Measurements from ENCODE around the gene FMO1.

- TF ChIP-seq, protein P1, sequence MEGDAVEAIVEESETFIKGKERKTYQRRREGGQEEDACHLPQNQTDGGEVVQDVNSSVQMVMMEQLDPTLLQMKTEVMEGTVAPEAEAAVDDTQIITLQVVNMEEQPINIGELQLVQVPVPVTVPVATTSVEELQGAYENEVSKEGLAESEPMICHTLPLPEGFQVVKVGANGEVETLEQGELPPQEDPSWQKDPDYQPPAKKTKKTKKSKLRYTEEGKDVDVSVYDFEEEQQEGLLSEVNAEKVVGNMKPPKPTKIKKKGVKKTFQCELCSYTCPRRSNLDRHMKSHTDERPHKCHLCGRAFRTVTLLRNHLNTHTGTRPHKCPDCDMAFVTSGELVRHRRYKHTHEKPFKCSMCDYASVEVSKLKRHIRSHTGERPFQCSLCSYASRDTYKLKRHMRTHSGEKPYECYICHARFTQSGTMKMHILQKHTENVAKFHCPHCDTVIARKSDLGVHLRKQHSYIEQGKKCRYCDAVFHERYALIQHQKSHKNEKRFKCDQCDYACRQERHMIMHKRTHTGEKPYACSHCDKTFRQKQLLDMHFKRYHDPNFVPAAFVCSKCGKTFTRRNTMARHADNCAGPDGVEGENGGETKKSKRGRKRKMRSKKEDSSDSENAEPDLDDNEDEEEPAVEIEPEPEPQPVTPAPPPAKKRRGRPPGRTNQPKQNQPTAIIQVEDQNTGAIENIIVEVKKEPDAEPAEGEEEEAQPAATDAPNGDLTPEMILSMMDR (IDR thresholded peaks at IDR 0.05), result no peak
- TF ChIP-seq POLR2A (IDR thresholded peaks at IDR 0.05; ENCODE audit: low read length) (no peak), CHD2 (IDR thresholded peaks at IDR 0.05; ENCODE audit: low read length, partially characterized antibody) (no peak), REST (IDR thresholded peaks at IDR 0.05) (no peak)
- TF ChIP-seq, protein P2, sequence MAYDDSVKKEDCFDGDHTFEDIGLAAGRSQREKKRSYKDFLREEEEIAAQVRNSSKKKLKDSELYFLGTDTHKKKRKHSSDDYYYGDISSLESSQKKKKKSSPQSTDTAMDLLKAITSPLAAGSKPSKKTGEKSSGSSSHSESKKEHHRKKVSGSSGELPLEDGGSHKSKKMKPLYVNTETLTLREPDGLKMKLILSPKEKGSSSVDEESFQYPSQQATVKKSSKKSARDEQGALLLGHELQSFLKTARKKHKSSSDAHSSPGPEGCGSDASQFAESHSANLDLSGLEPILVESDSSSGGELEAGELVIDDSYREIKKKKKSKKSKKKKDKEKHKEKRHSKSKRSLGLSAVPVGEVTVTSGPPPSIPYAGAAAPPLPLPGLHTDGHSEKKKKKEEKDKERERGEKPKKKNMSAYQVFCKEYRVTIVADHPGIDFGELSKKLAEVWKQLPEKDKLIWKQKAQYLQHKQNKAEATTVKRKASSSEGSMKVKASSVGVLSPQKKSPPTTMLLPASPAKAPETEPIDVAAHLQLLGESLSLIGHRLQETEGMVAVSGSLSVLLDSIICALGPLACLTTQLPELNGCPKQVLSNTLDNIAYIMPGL (CRISPR knock-in tag; IDR thresholded peaks at IDR 0.05; ENCODE audit: borderline replicate concordance), result no peak
Measured at GRCh38 chr1:171290621-171291020, 42.3 kb downstream of the FMO1 start.

All from A549 (cell line).